HT1080 (cell line): ENCODE data around the gene SHISA8. TPM values are rescaled to one million over a fixed set of nuclear protein-coding genes. Genes with fewer than 3 reads are reported as not detected.
"Not testable (repeated sequence)": the region's sequence is repeated elsewhere in the genome, so short reads cannot be mapped to it uniquely, and the experiment has no call there.

ENCODE experiments used
- DNase-seq: peaks from one replicate; pipeline ENCODE4 v3.0.0-alpha.2; 2015; ENCODE audit warnings: low read depth
- polyA plus RNA-seq, 2 experiments: library from polyadenylated mRNA; depleted of rRNA; stranded (reverse); fragments of >200 nt; gene quantifications; 2 replicates each; pipeline ENCODE4 v1.2.3, GENCODE V29; 2015
- total RNA-seq: library from RNA; depleted of rRNA; stranded (reverse); fragments of >200 nt; shearing (Covaris generic); gene quantifications from 2 replicates; pipeline ENCODE4 v1.2.3, GENCODE V29; 2014; rRNA removed

SHISA8 gene
- 1.0 and 8.8 TPM in 2 replicates for total RNA-seq
- 2.1 and 2.4 TPM in 2 replicates for polyA plus RNA-seq (2015; cell fraction: cytosol; rRNA removed)
- 3.1 and 7.8 TPM in 2 replicates for polyA plus RNA-seq (2015; cell fraction: nucleus; rRNA removed)

GRCh38 chr22:41915035-41915785, at the start of gene SHISA8:
SHISA8 (minus strand) TSS chr22:41915074; CDS start chr22:41914667, 407 bp downstream.
- no peak for DNase-seq

- DNase-seq: no peak
These were observed 49.2 kb upstream of the SHISA8 start for GRCh38 chr22:41964112-41964491.

- no peak for DNase-seq
These were observed 48.7 kb upstream of the SHISA8 start for GRCh38 chr22:41963453-41964111.

GRCh38 chr22:41957941-41958556, 43.2 kb upstream of the SHISA8 start:
- no peak for DNase-seq

GRCh38 chr22:41952713-41953112, 37.8 kb upstream of the SHISA8 start:
- no peak for DNase-seq

GRCh38 chr22:41951898-41952474, 37.1 kb upstream of the SHISA8 start, which contains the start of gene SMIM45:
SMIM45 (plus strand) TSS chr22:41952150.
- no peak for DNase-seq

GRCh38 chr22:41949297-41949965, 34.6 kb upstream of the SHISA8 start:
- no peak for DNase-seq

GRCh38 chr22:41948928-41949296, 34.0 kb upstream of the SHISA8 start:
- not testable (repeated sequence) for DNase-seq

GRCh38 chr22:41948142-41948541, 33.3 kb upstream of the SHISA8 start:
- DNase-seq: no peak

- no peak for DNase-seq
These were observed 32.7 kb upstream of the SHISA8 start for GRCh38 chr22:41947424-41948080.

GRCh38 chr22:41946629-41947423, 32.0 kb upstream of the SHISA8 start, which contains the start of gene CENPM:
CENPM (minus strand) TSS chr22:41947152; CDS start chr22:41947076, 76 bp downstream.
- peak; percentile 96 for DNase-seq

- DNase-seq: no peak
These were observed 28.9 kb upstream of the SHISA8 start for GRCh38 chr22:41943661-41944209.

GRCh38 chr22:41940832-41941765, 26.2 kb upstream of the SHISA8 start:
- peak; percentile 85 for DNase-seq

- no peak for DNase-seq
These were observed 25.3 kb upstream of the SHISA8 start for GRCh38 chr22:41939981-41940831.

- no peak for DNase-seq
These were observed 22.0 kb upstream of the SHISA8 start for GRCh38 chr22:41936894-41937169.

- DNase-seq: no peak
These were observed 20.6 kb upstream of the SHISA8 start for GRCh38 chr22:41935509-41935908.

- no peak for DNase-seq
These were observed 20.1 kb upstream of the SHISA8 start for GRCh38 chr22:41935015-41935351.
